ENCODE results near the gene ADGRB3.

The ADGRB3 gene

GRCh38 chr6:69128411-69128810 is 493.3 kb downstream of the ADGRB3 start:
- no peak for DNase-seq (ENCODE audit: low read depth)

- DNase-seq (ENCODE audit: low read depth) = no peak
These were observed 494.0 kb downstream of the ADGRB3 start for GRCh38 chr6:69129046-69129445.

- no peak for DNase-seq (ENCODE audit: low read depth)
These were observed 500.8 kb downstream of the ADGRB3 start for GRCh38 chr6:69135927-69136326.

- no peak for DNase-seq (ENCODE audit: low read depth)
These were observed 503.1 kb downstream of the ADGRB3 start for GRCh38 chr6:69138148-69138547.

GRCh38 chr6:69138893-69139494 is 503.9 kb downstream of the ADGRB3 start:
- DNase-seq (ENCODE audit: low read depth) = no peak

- no peak for DNase-seq (ENCODE audit: low read depth)
These were observed 510.0 kb downstream of the ADGRB3 start for GRCh38 chr6:69145062-69145461.

- DNase-seq (ENCODE audit: low read depth) = no peak
These were observed 511.3 kb downstream of the ADGRB3 start for GRCh38 chr6:69146385-69146784.

- no peak for DNase-seq (ENCODE audit: low read depth)
These were observed 520.4 kb downstream of the ADGRB3 start for GRCh38 chr6:69155467-69155866.

GRCh38 chr6:69162811-69163210 is 527.7 kb downstream of the ADGRB3 start:
- no peak for DNase-seq (ENCODE audit: low read depth)

- DNase-seq (ENCODE audit: low read depth) = no peak
These were observed 529.6 kb downstream of the ADGRB3 start for GRCh38 chr6:69164564-69165229.

- DNase-seq (ENCODE audit: low read depth) = no peak
These were observed 544.6 kb downstream of the ADGRB3 start for GRCh38 chr6:69179681-69180080.

- no peak for DNase-seq (ENCODE audit: low read depth)
These were observed 545.4 kb downstream of the ADGRB3 start for GRCh38 chr6:69180361-69181067.

GRCh38 chr6:69181964-69182363 is 546.9 kb downstream of the ADGRB3 start:
- no peak for DNase-seq (ENCODE audit: low read depth)

- DNase-seq (ENCODE audit: low read depth) = no peak
These were observed 550.2 kb downstream of the ADGRB3 start for GRCh38 chr6:69185276-69185675.

- DNase-seq (ENCODE audit: low read depth) = no peak
These were observed 567.7 kb downstream of the ADGRB3 start for GRCh38 chr6:69202768-69203167.

GRCh38 chr6:69216127-69216526 is 581.0 kb downstream of the ADGRB3 start:
- DNase-seq (ENCODE audit: low read depth) = no peak

- no peak for DNase-seq (ENCODE audit: low read depth)
These were observed 582.3 kb downstream of the ADGRB3 start for GRCh38 chr6:69217343-69217742.

GRCh38 chr6:69220375-69220774 is 585.3 kb downstream of the ADGRB3 start:
- DNase-seq (ENCODE audit: low read depth) = no peak

GRCh38 chr6:69232008-69232407 is 596.9 kb downstream of the ADGRB3 start:
- no peak for DNase-seq (ENCODE audit: low read depth)

GRCh38 chr6:69232496-69232895 is 597.4 kb downstream of the ADGRB3 start:
- DNase-seq (ENCODE audit: low read depth) = no peak

GRCh38 chr6:69232911-69233448 is 597.9 kb downstream of the ADGRB3 start:
- peak; percentile 5 for DNase-seq (ENCODE audit: low read depth)

- DNase-seq (ENCODE audit: low read depth) = no peak
These were observed 603.0 kb downstream of the ADGRB3 start for GRCh38 chr6:69238067-69238466.

- no peak for DNase-seq (ENCODE audit: low read depth)
These were observed 611.9 kb downstream of the ADGRB3 start for GRCh38 chr6:69246983-69247382.

All from stimulated activated CD8-positive, alpha-beta memory T cell treated with anti-CD3 and anti-CD28 coated beads, Interleukin-7, amount 100 ng/mL, for 24 hours (primary cell).